Inflammatory macrophage (primary cell): Measurements from ENCODE around the gene LRMDA.

Experiments
- DNase-seq, 2 donors: peaks; one replicate each; pipeline ENCODE4 v3.0.0-alpha.2; 2020 to 2022

LRMDA gene

DNA sequence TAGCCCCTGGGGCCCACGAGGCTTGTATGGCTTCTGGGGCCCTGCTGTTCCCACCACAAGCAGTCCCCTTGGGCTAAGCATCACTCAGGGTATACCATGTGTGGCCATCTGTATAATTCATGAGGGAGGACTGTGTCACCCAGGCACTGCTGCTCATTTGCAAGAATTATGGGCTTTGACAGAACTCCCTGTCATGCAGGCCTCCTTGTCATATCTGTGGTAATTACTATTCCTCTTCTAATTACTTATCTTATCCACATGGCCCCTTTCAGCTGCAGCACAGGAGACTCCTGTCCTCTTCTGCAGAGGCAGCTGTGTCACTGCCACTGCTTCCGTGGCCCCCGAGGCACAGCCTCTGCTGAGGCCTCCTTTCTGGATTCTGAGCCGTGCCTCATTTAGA is 46.3 kb downstream of the LRMDA start:
- no peak for DNase-seq

DNA sequence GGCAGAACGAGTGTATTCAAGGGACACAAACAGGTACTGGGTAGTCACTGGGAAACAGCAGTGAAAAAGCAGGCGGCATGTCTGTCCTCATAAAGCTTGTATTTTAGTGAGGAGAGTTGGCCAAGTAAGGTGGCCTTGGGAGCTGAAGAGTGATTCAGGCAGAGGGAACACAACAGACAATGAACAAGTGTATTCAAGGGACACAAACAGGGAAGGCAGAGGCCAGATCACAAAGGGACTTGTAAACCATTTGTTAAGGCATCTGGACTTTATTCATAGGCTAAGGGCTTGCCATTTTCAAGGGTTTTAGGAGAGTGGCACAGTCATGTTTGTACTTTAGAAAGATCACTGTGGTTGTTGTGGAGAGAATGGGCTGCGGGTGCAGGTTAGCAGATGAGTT is 49.0 kb downstream of the LRMDA start:
- DNase-seq = no peak

DNA sequence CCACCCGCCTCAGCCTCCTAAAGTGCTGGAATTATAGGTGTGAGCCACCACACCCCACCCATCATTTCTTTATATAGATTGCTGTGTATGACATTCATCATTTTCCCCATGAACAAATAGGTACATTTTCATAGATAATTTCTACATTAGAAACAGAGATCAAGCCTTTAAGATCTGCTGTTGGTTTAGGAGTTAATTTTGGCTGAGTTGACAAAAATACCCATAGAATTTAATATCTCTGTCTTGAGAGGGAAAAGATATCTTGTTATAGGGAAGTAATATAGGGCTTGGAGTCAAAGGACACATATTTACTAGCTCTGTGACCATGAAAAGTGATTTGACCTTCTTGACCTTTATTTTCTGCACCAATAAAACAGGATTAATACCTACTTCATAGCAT is 51.8 kb downstream of the LRMDA start:
- DNase-seq = no peak

DNA sequence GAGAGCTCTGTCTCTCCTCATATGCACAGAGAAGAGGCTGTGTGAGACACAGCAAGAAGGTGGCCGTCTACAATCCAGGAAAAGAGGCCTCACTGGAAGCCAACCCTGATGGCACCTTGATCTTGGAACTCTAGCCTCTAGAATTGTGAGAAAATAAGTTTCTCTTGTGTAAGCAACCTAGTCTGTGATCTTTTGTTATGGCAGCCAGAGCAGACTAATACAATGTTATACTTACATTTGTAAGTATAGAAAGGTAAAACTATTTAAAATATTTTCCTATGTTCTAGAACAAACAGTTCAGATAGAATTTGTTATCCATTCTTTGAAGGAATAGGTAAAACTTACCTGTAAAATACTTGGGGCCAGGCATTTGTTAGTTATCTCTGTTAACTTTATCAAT is 53.3 kb downstream of the LRMDA start:
- no peak for DNase-seq

DNA sequence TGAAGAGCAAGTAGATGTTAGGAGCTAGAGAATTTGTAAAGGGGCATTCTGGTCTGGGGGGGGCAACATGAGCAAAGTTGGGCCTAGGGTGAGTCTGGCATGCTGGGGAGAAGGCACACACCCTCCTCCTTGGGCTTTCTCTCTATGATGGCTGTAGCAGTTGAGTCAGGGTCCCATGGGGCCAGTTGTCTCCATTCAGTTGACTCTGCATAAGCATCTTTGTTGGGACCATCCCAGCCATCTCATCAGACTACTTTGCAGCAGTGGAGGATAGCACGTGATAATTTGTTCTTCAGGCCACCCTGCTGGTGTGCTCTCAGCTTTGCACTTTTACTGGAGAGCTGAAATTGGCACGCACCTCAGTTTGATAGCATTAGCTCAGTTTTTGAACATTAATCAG is 55.2 kb downstream of the LRMDA start:
- no peak for DNase-seq

DNA sequence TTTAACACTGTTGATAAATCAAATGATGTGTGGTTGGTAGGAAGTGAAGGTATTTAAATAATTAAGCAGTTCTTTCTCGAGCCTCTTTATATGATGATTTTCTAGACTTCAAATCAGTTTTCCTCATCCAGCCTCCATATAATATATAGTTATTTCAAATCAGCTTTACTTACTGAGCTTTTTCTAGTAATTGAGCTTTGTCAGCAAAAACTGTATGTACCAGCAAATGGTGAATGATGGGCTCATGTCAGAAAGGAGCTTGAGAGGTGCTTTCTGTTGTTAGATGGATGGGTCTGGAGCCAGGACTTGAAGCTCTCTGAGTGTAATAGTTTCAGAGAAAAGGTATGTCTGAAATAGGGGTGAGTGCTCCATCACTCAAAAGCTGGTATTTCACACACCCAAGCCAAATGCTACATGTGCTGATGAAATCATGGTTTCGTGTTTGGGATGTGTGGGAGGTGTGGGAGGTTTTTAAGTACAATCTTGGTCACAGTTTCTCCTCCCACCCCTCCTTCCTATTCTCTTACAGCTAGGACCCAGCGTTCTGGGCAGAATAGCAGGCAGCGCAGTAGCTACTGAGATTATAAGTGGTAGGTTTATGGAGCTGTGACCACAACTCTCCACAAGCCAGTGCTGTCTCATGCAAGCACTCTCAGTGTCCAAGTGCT is 55.8 kb downstream of the LRMDA start:
- peak; percentile 58 to 82 for DNase-seq

DNA sequence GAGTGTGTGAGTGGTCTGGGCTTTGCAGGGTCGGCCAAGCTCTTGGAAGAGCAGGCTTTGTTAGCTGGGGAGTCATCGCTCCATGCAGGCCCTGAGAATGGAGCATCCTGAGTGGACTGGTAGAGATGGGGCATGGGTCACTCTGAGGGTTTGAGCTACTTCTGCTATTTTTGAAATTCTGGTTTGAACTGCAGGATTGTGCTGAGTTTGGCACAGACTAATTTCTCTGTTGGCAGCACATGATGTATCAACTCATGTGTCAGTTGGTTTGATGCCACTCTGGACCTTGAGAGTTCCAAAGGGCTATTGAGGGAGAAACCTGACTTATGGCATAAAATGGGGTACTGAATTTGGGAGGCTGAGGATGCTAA is 56.3 kb downstream of the LRMDA start:
- DNase-seq = peak; percentile 37 to 54

DNA sequence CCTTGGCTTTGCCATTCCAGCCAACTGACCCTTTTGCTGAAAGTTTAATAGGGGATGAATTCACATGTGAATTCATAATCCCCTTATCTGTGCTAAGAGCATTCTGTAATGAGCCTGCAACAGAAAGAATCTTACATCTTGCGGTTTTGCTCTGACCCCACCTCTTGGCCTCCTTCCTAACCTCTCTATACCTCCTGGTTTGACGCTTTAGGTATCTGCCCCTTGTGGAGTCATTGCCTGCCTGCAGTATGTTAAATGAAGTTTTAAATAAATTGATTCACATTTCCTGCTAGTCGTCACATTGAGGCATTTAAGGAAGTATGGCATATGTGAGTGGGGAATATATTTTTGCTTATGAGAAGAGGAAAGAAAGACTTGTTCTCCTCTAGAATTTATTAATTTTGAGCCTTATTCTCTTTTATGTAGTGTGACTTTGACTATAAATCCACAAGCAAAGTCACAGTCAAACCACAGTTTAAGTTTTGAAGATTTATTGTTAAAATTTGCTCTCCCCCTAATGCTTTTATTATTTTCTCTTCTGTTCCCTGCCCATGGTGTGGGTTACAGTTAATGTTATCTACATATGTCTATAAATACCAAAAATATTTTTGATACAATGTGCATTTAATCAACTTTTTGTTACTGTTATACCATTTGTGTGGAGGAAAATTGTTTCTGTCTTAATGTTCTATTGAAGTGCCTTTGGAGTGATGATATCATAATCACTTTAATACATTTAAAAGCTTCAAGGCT is 60.9 kb downstream of the LRMDA start:
- DNase-seq = peak in 1 of 2 donors; percentile 32

DNA sequence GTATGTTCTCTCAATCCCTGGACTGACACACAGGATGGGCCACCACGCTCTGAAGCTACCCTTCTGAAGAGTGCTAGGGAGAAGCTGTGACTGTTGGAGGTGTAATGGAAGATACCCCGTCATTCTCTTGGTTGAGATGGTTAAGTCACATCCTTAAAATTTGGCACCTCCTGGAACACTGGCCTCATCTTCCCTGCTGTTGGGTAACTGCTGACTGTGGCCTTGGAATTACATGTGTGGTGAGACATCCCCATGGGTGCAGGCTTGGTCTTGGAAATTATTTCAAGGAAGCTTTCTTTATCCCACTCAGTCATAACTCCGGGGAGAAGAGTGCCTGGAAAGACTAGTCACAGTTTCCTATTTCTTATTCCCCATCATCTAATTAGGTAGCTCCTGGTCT is 62.0 kb downstream of the LRMDA start:
- no peak for DNase-seq

DNA sequence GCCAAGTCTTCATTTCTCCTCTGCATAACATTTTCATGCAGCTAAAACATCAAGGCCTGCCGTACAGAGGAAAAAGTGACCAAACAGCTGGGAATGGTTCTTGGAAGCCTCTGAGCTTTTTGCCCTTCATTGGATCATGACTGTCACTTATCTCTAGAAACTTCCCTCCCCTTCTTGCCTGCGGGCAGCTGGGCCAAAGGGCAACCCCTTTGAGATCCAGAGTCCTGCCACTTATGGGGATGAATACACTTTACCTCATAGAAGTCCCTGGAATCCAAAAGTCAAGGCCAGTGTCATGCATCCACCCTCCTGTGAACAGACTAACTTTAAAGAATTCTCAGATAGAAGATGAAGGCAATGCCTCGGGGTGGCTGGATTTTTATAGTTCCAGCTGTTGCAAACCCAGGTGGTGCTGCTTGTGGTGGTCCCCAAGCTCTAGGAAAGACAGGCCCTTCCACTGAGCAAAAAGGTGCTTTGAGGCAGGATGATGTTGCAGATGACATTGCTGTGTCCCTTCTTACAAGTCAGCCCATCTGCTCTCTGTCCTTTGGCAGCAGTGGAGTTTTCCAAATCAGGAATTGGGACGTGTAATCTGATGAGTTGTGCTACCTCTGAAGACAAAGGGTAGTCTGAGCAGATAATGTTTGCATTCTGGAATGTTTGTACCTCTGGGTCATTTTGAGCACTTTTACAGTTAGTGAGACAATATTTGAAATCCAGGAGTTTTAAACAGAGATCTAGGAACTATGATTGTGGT is 64.2 kb downstream of the LRMDA start:
- no peak for DNase-seq

DNA sequence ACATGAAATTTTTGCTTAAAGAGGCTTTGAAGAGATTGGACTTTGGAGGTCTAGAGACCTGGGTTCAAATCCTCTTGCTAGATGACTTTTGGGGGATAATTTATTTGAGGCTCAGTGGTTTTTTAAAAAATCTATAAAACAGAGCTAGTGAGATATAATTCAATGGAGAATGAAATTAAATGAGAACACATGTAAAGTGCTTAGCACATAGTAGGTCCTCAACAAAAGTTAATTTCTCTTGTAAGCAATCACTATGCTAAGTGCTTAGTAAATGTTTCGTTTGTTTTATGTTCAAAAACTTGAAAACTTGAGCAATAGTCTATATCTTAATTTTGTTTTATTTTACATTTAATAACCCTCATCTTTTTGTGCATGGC is 64.8 kb downstream of the LRMDA start:
- DNase-seq = no peak

DNA sequence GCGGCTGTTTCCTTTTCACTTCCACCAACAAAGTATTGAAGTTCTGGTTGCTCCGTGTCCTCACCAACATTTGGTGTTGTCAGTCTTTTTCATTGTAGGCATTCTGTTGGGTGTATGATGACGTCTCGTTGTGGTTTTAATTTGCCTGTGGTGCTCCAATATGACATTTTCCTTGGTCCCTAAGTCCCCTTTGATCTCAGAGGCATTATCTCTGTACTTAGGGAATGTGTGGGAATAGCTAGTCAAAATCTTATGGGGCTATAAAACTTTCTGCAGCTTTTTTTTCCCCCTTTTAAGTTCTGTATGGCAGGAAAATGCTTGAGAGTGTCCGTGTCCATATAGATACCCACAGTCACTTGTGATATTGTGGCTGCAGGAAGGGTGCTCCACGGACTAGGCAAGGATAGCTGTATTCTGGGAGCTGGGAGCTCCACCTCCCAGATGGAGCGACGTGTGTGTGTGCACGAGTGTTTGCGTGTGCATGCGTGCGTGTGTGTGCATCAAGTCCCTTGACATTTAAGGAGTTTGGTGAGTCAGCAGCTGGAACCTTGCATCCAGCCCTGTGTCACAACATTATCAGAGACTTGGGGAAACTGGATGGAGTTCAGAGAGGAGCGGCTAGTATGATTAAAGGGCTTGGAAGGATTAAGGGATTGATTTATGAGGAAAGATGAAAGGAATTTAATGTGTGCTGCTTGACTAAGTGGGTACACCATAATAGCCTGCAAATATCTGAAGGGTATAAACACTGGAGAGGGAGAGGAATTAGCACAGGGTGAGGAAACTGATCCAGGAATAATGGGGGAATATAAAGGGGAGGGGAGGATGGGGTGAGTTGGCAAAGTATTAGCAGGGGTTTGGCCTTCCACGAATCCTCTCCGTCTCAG is 66.8 kb downstream of the LRMDA start:
- DNase-seq = no peak

DNA sequence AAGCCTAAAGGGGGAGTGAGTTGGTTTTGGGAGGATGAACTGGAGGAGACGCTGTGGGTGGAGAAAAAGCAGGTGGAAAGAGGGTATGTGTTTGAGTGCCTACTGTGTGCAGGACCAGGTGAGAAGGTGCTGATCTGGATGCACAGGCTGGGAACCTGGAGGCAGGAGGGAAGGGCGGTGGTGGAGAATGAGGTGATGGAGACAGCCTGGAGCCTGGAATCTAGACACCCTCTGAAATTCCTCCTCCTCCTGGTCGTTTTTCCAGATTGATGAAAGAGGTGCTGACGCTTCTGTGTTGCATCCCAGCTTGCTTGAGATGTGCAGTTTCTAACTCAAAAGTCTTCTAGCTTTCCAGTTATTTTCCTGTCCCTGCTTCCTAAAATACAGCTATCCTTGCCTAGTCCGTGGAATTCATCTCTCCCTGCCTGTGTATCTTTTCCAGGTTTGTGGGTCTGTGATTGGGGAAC is 67.5 kb downstream of the LRMDA start:
- no peak for DNase-seq

DNA sequence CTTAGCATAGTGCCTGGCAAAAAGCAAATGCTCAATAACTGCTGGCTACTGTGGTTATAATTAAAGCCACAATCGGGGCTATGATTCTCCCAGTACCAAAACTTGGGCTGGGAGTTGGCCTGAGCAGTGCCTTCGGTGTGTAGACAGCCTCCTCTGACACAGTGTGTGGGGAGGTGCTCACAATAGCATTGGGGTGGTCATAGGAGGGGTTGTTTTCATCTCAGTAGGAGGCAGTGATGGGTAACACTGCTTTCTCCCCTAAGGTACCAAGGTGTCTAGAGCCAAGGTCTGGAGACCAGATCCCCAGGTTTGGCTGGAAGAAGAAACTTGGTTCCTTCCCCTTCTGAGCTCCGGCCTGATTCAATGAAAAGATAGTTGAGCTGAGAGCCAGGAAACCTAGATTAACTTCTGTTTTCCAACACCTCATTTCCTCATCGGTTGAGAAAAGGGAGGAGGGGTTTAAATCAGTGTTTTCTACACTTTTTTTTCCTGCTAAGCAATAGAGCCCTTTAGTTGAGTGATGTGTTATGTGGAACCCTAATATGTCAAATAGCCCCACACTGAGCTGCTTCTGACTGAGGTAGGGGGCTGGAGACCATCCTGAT is 68.2 kb downstream of the LRMDA start:
- DNase-seq = peak in 1 of 2 donors; percentile 27

DNA sequence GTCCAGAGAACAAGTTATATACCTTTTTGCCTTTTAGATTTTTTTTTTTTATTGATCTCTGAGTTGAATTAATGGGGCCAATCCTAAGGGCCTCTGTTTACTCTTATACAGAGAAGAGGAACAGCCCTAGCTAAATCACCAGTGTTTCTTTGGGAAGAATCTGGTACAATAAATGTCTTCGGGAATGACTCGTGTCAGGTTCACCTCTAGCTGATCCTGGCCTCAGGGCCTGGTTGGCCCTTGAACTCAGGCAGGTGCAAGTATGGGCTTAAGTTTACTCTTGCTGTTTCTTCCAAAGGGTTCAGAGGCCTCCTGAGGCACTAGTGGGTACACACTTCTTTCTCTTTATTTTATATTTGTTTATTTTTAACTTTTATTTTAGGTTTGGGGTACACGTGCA is 71.0 kb downstream of the LRMDA start:
- no peak for DNase-seq

DNA sequence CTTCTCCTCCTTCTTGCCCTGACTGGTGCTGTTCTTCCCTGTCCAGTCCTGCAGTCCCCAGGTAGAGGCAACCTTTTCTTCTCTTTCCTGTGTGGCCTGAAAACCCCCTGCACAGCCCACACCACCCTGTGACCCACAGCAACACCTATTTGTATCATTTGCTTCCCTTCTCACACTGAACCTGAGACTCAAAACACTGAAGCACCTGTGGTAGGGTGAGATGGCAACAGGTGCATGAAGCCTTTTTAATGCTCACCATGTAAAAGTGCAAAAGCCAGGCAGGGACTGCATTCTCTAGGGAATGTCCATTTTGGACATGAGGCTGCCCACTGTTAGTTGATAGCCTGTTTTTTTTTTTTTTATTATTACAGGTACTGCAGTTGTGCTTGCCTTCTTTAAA is 71.4 kb downstream of the LRMDA start:
- DNase-seq = no peak

DNA sequence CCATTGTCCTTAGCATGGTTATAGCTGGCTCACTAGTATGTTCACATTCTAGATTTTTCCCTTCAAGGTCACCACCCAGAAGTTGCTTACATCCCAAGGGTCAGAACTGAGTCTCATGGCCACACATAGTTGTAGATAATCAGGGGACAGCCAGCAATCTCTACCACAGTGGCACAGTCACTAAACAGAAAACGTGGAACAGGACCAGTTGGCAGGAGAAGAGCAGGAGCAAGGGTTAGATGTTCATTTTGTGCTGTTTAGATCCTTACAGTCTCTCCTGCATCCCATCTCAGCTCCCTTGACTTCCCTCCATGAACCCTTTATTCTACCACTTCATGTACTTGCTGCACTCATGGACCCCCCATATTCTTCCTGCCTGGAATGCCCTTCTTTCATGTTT is 73.9 kb downstream of the LRMDA start:
- no peak for DNase-seq

DNA sequence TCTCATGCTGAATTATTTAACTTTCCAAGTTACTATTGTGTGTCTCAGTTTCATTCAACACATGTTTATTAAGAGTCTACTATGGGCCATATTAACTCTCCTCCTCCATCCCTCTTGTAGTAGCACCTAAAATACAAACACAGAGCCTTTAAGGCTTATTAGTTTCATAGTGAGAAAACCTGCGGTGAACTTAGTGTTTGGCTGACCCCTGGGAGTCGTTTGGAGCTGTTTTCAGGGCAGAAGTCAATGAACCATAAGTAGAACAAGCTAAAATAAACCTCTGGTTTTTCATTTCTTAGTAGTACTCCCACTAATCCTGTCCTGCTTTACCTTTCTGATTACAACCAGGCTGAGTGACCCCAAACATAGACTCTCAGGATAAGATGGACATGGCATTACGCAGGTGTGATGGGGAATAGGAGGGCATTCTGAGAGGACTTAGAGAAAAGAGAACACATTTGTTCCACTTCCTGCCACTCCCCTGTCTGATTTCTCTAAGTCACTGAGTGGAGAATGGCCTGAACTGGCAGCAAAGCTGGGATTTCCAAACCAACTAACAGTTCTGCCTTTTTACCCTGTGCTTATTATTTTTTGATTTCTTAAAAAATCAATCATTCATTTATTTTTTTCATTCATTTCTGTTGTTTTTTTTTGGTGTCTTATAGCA is 74.5 kb downstream of the LRMDA start:
- DNase-seq = peak in 1 of 2 donors; percentile 16

DNA sequence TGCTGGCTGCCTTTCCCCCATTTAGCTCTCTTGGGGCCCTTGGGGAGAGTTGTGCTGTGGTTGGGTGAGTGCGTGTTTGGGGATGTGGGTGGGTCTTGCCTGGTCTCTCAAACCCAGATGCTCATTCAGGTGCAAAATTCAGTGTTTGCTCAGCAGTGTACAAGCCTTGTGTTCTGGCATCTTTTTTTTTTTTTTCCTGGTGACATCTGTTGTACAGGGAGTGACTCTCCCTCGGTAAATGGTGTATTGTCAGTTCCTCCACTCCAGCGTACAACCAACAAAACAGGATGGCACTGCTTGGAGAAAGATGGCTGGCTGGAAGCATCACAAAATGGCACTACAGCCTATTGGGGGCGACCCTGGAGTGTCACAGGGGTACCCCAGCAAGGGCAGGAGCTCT is 75.5 kb downstream of the LRMDA start:
- DNase-seq = no peak

DNA sequence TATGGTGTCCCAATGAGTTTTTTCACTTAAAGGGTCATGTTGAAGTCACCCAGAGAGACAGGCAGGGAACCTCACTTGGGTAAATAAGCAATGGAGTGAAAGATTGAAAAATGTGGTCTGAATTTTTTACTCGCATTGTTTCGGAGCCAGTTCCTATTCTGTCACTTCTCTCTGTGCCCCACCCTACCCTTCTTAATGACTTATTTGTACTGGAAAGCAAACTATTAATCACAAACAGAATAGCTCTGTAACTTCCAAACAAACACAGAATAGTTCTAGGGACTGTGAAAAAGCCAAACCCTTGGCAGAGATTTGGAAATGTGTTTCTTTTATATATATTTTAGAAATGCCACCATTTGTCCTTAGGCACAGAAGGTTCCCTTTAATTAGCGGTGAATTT is 76.0 kb downstream of the LRMDA start:
- no peak for DNase-seq

DNA sequence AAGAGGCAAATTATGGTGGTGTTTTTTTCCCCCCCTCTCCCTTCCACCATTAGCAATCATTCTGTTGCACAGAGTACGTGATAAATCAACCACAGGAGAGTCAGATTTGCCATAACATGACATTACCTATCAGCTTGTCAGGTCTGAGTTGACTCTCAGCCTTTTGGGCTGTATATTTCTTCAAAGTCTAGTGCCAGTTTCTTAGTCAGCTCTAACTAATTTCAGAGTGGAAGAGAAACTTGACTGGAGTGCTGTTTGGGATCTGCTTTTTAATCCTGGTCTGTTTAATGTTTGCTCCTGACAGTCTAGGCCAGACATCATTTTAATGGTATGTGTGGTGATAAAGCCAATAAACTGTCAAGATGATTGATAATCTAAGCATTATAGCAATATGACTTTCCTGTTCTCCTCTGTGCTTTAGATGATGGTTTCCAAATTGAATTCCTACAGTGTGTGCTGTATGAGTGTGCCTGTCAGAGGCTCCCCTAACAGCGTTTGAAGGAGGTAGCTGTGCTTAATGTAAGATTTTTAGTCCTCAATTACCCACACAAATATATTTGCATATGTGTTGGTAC is 76.9 kb downstream of the LRMDA start:
- no peak for DNase-seq
